ENCODE data around the gene CPNE9.

DNA sequence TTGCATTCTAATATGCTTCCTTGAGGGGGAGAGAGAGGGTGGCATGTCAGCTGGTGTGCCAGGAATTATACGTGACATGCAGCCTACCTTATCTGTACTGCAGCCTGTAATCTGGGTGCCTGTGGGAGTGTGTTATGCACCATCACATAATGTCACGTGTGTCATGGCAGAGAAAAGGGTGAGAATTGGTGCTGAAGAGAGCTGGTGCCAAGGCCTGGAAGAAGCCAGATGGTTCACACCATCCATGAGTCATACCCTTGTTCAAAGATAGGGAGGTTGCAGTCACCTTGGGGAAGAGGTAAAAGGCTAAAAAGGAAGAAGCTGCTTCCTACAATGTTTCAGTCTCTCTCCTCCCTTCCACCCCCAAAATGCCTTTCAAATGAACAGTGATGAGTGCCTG is 33.2 kb downstream of the CPNE9 start:
- TF ChIP-seq, protein P1, sequence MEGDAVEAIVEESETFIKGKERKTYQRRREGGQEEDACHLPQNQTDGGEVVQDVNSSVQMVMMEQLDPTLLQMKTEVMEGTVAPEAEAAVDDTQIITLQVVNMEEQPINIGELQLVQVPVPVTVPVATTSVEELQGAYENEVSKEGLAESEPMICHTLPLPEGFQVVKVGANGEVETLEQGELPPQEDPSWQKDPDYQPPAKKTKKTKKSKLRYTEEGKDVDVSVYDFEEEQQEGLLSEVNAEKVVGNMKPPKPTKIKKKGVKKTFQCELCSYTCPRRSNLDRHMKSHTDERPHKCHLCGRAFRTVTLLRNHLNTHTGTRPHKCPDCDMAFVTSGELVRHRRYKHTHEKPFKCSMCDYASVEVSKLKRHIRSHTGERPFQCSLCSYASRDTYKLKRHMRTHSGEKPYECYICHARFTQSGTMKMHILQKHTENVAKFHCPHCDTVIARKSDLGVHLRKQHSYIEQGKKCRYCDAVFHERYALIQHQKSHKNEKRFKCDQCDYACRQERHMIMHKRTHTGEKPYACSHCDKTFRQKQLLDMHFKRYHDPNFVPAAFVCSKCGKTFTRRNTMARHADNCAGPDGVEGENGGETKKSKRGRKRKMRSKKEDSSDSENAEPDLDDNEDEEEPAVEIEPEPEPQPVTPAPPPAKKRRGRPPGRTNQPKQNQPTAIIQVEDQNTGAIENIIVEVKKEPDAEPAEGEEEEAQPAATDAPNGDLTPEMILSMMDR (IDR thresholded peaks at IDR 0.05) = no peak
- TF ChIP-seq POLR2A (IDR thresholded peaks at IDR 0.05; ENCODE audit: low read depth) (no peak), POLR2AphosphoS5 (IDR thresholded peaks at IDR 0.05) (no peak)
